ENCODE measurements around the gene AGPAT2.
A peak's percentile ranks its signal among the peaks of the same experiment; 100 is the strongest.

Gene AGPAT2

DNA sequence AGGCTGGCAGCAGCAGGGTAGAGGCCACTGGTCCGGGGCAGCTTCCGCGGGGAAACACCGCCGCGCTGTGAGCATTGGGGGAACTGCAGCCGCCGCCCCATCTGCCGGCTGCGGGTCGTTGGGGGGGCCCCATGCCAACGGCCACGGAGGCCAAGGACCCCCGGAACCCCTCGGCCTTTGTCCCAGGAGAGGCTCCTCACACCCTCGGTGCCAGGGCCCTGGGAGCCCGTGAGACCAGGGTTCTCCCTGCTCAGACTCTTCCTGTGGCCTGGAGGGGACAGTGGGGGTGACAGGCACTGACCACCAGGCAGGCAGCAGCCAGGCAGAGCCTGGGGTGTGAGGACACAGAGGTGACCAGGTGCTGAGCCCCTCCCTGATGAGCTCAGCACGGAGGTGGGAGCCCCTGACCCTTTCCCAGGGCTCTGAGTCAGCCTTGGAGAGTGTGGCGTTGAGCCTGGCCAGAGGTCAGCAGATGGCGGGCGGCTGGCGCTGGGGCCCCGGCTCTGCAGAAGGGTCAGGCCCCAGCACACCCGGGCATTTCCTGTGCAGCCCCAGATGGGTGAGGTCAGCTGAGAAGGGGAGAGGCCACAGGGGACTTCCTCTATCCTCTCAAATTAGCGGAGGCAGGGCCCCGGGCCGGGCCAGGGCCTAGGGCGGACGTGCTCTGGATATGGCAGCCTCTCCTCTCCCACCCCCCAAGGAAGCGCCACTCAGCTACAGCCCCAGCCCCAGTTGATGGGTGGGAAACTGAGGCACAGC, 42.5 kb downstream of the AGPAT2 start:
- peaks cover 2% of the 10 kb centered on the region for H3K27me3 ChIP-seq (ENCODE audit: insufficient read depth, low read length, poor library complexity)
- DNase-seq (peak; percentile 77), ATAC-seq (ENCODE audit: insufficient read depth, low read depth) (peak; percentile 98)
- peaks cover 10% of the 10 kb centered on the region for H3K4me1 ChIP-seq (ENCODE audit: insufficient read depth, low read length)
- H3K9me3 ChIP-seq (ENCODE audit: insufficient read depth, low read length, severe bottlenecking): no peaks in the 10 kb centered on the region
- no peaks in the 10 kb centered on the region for H3K36me3 ChIP-seq (ENCODE audit: insufficient read depth, low read length)
- H3K9ac ChIP-seq (ENCODE audit: low read depth, low read length): no peak overlapping the region
- TF ChIP-seq EZH2 (IDR thresholded peaks at IDR 0.05; ENCODE audit: borderline replicate concordance, low read depth, low read length, severe bottlenecking) (no peak), CTCF (IDR thresholded peaks at IDR 0.05; ENCODE audit: borderline replicate concordance, extremely low read depth, low read length, poor library complexity, severe bottlenecking) (peak; percentile 79)
- H3K4me3 ChIP-seq (ENCODE audit: low read depth in 1 of 2, low read length in 2 of 2): no peak overlapping the region; a peak in 1 of 4 replicates
- peak overlapping the region; percentile 33; the same call in 1 of the 2 replicates for H2AFZ ChIP-seq (ENCODE audit: low read depth, low read length)
- no peak overlapping the region for H3K27ac ChIP-seq (ENCODE audit: low read length)
- no peaks in the 10 kb centered on the region for H4K20me1 ChIP-seq (ENCODE audit: insufficient read depth, low read length)
- H3K4me2 ChIP-seq (ENCODE audit: insufficient read depth, low read length): peak overlapping the region; percentile 50
- H3K79me2 ChIP-seq (ENCODE audit: insufficient read depth, low read length): no peaks in the 10 kb centered on the region

GRCh38 chr9:136644343-136644592, 43.0 kb downstream of the AGPAT2 start:
- Histone ChIP-seq H4K20me1 (ENCODE audit: insufficient read depth, low read length) (no peaks in the 10 kb centered on the region), H3K4me1 (ENCODE audit: insufficient read depth, low read length) (peaks cover 10% of the 10 kb centered on the region), H3K4me2 (ENCODE audit: insufficient read depth, low read length) (peak overlapping the region; percentile 50), H3K27me3 (ENCODE audit: insufficient read depth, low read length, poor library complexity) (peaks cover 2% of the 10 kb centered on the region), H3K4me3 (ENCODE audit: low read depth in 1 of 2, low read length in 2 of 2) (no peak overlapping the region), H3K79me2 (ENCODE audit: insufficient read depth, low read length) (no peaks in the 10 kb centered on the region), H3K36me3 (ENCODE audit: insufficient read depth, low read length) (no peaks in the 10 kb centered on the region), H2AFZ (ENCODE audit: low read depth, low read length) (no peak overlapping the region), H3K9me3 (ENCODE audit: insufficient read depth, low read length, severe bottlenecking) (no peaks in the 10 kb centered on the region), H3K9ac (ENCODE audit: low read depth, low read length) (no peak overlapping the region), H3K27ac (ENCODE audit: low read length) (no peak overlapping the region)
- DNase-seq: no peak
- no peak for TF ChIP-seq EZH2 (IDR thresholded peaks at IDR 0.05; ENCODE audit: borderline replicate concordance, low read depth, low read length, severe bottlenecking)
- no peak for TF ChIP-seq CTCF (IDR thresholded peaks at IDR 0.05; ENCODE audit: borderline replicate concordance, extremely low read depth, low read length, poor library complexity, severe bottlenecking)
- no peak for ATAC-seq (ENCODE audit: insufficient read depth, low read depth)

DNA sequence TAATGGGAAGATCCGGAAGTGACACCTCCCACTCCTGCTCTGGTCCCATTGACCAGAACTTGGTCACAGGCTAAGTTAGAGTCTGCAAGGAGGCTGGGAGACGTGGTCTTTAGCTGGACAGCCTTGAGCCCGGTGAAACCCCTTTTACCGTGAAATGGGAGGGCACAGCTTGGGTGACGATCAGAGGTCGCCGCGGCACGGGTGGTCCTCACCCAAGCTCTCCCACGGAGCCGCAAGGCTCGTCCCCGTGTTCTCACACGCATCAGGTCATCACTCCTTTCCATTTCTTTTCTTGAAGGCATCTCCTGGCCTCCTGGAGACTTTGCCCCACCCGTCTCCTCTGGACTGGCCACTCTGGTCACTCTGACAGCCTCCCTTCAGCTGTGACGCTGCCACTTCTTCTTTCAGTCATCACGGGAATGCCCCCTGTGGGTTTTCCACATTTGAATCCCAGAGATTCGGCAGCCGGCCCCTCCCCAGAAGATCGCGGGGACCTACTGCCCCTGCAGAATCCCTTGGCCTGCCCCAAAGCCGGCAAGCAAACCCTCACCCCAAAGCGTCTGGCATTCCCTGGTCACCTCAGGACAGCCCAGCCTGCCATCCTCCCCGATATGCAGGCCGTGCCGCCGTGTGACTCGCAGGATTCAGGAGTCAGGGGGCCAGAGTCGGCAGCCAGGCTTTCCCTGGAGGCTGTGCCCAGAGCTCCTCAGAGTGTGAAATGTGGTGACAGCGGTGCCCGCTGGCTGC, 43.5 kb downstream of the AGPAT2 start:
- Histone ChIP-seq H3K27me3 (ENCODE audit: insufficient read depth, low read length, poor library complexity) (peaks cover 2% of the 10 kb centered on the region), H3K4me1 (ENCODE audit: insufficient read depth, low read length) (peaks cover 10% of the 10 kb centered on the region), H3K4me3 (ENCODE audit: low read depth in 1 of 2, low read length in 2 of 2) (no peak overlapping the region), H3K36me3 (ENCODE audit: insufficient read depth, low read length) (no peaks in the 10 kb centered on the region), H2AFZ (ENCODE audit: low read depth, low read length) (no peak overlapping the region), H3K9ac (ENCODE audit: low read depth, low read length) (no peak overlapping the region), H4K20me1 (ENCODE audit: insufficient read depth, low read length) (no peaks in the 10 kb centered on the region), H3K79me2 (ENCODE audit: insufficient read depth, low read length) (no peaks in the 10 kb centered on the region), H3K9me3 (ENCODE audit: insufficient read depth, low read length, severe bottlenecking) (no peaks in the 10 kb centered on the region), H3K27ac (ENCODE audit: low read length) (no peak overlapping the region), H3K4me2 (ENCODE audit: insufficient read depth, low read length) (no peak overlapping the region)
- TF ChIP-seq EZH2 (IDR thresholded peaks at IDR 0.05; ENCODE audit: borderline replicate concordance, low read depth, low read length, severe bottlenecking) (no peak), CTCF (IDR thresholded peaks at IDR 0.05; ENCODE audit: borderline replicate concordance, extremely low read depth, low read length, poor library complexity, severe bottlenecking) (no peak)
- ATAC-seq (ENCODE audit: insufficient read depth, low read depth): 0 out of 3 replicates have a peak, but pooled peaks have one; percentile 5
- DNase-seq: no peak

All from DND-41 (cell line).